DOHH2 (cell line): ENCODE data around the gene S100A8.

Experiments used
- H3F3A ChIP-seq: fragments of 200-600 bp; sonication (generic), shearing (Covaris generic); 2 replicates; pipeline ENCODE4 v1.6.0; 2016; ENCODE audit warnings: antibody characterized with exemption, mild to moderate bottlenecking; ENCODE audit not compliant: control insufficient read depth, insufficient read depth
- H3K27ac ChIP-seq: fragments of 200-600 bp; sonication (generic); 2 replicates; pipeline ENCODE4 v1.5.1; 2014; ENCODE audit warnings: low read depth, mild to moderate bottlenecking, low read length, moderate library complexity
- H3K27me3 ChIP-seq: fragments of 200-600 bp; sonication (generic); 2 replicates; pipeline ENCODE4 v1.6.1; 2014; ENCODE audit warnings: mild to moderate bottlenecking, low read length, mixed read lengths; ENCODE audit not compliant: control insufficient read depth
- H3K36me3 ChIP-seq: fragments of 200-600 bp; sonication (generic); 2 replicates; pipeline ENCODE4 v1.6.1; 2014; ENCODE audit warnings: mild to moderate bottlenecking, low read length, moderate library complexity, mixed read lengths; ENCODE audit not compliant: control insufficient read depth
- H3K4me1 ChIP-seq: fragments of 200-600 bp; sonication (generic); 2 replicates; pipeline ENCODE4 v1.6.1; 2014; ENCODE audit warnings: mild to moderate bottlenecking, low read length, mixed read lengths; ENCODE audit not compliant: control insufficient read depth
- H3K4me2 ChIP-seq: fragments of 200-600 bp; sonication (generic); 2 replicates; pipeline ENCODE4 v1.6.0; 2014; ENCODE audit warnings: mild to moderate bottlenecking, low read length, moderate library complexity
- H3K4me3 ChIP-seq: fragments of 200-600 bp; sonication (generic); 2 replicates; pipeline ENCODE4 v1.5.1; 2014; ENCODE audit warnings: mild to moderate bottlenecking, low read length, mixed read lengths
- H3K79me2 ChIP-seq: fragments of 200-600 bp; sonication (generic); 2 replicates; pipeline ENCODE4 v1.6.1; 2014; ENCODE audit warnings: mild to moderate bottlenecking, low read length, mixed read lengths; ENCODE audit not compliant: control insufficient read depth
- H3K9me2 ChIP-seq: fragments of 200-600 bp; sonication (generic); replicated peaks from 2 replicates; pipeline ENCODE4 v1.6.1; 2014; ENCODE audit warnings: mild to moderate bottlenecking, low read length, mixed read lengths; ENCODE audit not compliant: control insufficient read depth
- H3K9me3 ChIP-seq: fragments of 200-600 bp; sonication (generic); 2 replicates; pipeline ENCODE4 v1.6.1; 2014; ENCODE audit warnings: antibody characterized with exemption, low read length, mixed read lengths; ENCODE audit not compliant: control insufficient read depth, insufficient read depth
- H4K20me1 ChIP-seq: fragments of 200-600 bp; sonication (generic); 2 replicates; pipeline ENCODE4 v1.6.0; 2014; ENCODE audit warnings: low read depth, mild to moderate bottlenecking, antibody characterized with exemption, low read length, moderate library complexity; ENCODE audit not compliant: control insufficient read depth, insufficient read depth
- EZH2phosphoT487 ChIP-seq: fragments of 200-600 bp; sonication (generic); IDR thresholded peaks from 2 replicates; pipeline ENCODE4 v1.6.1; 2017; ENCODE audit warnings: borderline replicate concordance, mild to moderate bottlenecking, antibody characterized with exemption, low read length, moderate library complexity, mixed read lengths
- TF ChIP-seq, protein P1 (sequence below): fragments of 200-600 bp; sonication (generic); IDR thresholded peaks from one replicate; pipeline ENCODE4 v1.5.1; 2014; ENCODE audit warnings: antibody characterized with exemption, mild to moderate bottlenecking, low read depth, low read length; ENCODE audit not compliant: poor library complexity, severe bottlenecking

S100A8 gene

DNA sequence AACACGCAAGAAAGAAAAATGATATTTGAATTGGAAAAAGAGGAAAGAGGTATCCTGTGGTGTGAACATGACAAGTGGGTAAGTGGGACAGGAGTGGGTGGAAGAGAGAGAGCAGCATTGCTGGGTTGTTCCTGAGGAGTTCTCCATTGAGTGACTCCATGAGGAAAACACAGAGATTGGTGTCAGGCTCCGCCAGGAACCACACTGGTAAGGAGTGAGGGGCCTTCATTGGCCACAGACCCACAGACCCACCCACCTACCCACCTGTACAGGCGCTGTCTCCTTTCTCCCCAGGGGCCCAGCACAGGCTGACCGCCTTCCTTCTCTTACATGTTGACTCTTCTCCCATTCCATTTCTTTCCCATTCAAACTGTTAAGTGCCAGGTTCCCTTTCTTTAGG lies 46.4 kb upstream of the S100A8 start:
- Histone ChIP-seq H3K4me2 (no peak overlapping the region), H3K27me3 (no peaks in the 10 kb centered on the region), H4K20me1 (no peaks in the 10 kb centered on the region), H3K9me2 (no peaks in the 10 kb centered on the region), H3K4me1 (no peaks in the 10 kb centered on the region), H3K4me3 (no peak overlapping the region), H3K9me3 (no peaks in the 10 kb centered on the region), H3K27ac (no peak overlapping the region), H3K36me3 (no peaks in the 10 kb centered on the region), H3K79me2 (no peaks in the 10 kb centered on the region), H3F3A (no peaks in the 10 kb centered on the region)
- TF ChIP-seq, protein P1, sequence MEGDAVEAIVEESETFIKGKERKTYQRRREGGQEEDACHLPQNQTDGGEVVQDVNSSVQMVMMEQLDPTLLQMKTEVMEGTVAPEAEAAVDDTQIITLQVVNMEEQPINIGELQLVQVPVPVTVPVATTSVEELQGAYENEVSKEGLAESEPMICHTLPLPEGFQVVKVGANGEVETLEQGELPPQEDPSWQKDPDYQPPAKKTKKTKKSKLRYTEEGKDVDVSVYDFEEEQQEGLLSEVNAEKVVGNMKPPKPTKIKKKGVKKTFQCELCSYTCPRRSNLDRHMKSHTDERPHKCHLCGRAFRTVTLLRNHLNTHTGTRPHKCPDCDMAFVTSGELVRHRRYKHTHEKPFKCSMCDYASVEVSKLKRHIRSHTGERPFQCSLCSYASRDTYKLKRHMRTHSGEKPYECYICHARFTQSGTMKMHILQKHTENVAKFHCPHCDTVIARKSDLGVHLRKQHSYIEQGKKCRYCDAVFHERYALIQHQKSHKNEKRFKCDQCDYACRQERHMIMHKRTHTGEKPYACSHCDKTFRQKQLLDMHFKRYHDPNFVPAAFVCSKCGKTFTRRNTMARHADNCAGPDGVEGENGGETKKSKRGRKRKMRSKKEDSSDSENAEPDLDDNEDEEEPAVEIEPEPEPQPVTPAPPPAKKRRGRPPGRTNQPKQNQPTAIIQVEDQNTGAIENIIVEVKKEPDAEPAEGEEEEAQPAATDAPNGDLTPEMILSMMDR, result no peak
- TF ChIP-seq EZH2phosphoT487, result no peak

GRCh38 chr1:153434746-153435455 lies 44.0 kb upstream of the S100A8 start:
- H3K27me3 ChIP-seq, result no peaks in the 10 kb centered on the region
- H3F3A ChIP-seq, result no peaks in the 10 kb centered on the region
- H3K27ac ChIP-seq, result no peak overlapping the region
- no peaks in the 10 kb centered on the region for H3K36me3 ChIP-seq
- no peaks in the 10 kb centered on the region for H4K20me1 ChIP-seq
- no peaks in the 10 kb centered on the region for H3K79me2 ChIP-seq
- TF ChIP-seq EZH2phosphoT487, result no peak
- TF ChIP-seq, protein P1, result no peak
- H3K4me1 ChIP-seq, result no peaks in the 10 kb centered on the region
- no peaks in the 10 kb centered on the region for H3K9me2 ChIP-seq
- H3K4me2 ChIP-seq, result no peak overlapping the region
- no peaks in the 10 kb centered on the region for H3K9me3 ChIP-seq
- H3K4me3 ChIP-seq, result no peak overlapping the region

GRCh38 chr1:153432874-153433681 lies 42.2 kb upstream of the S100A8 start:
- TF ChIP-seq, protein P1, result no peak
- no peak for TF ChIP-seq EZH2phosphoT487
- Histone ChIP-seq H4K20me1 (no peaks in the 10 kb centered on the region), H3K36me3 (no peaks in the 10 kb centered on the region), H3K9me2 (no peaks in the 10 kb centered on the region), H3K27me3 (no peaks in the 10 kb centered on the region), H3K4me3 (no peak overlapping the region), H3K4me2 (no peak overlapping the region), H3F3A (no peaks in the 10 kb centered on the region), H3K27ac (no peak overlapping the region), H3K4me1 (no peaks in the 10 kb centered on the region), H3K9me3 (no peaks in the 10 kb centered on the region), H3K79me2 (no peaks in the 10 kb centered on the region)
